Adrenal gland (tissue), 5 donors: ENCODE data around the gene MIPOL1.

ENCODE experiments used
- POLR2A ChIP-seq, 2 donors: fragments of 450-650 bp; IDR thresholded peaks; one replicate each; pipeline ENCODE4 v1.6.1; 2017; ENCODE audit warnings: antibody characterized with exemption in 2 of 2, mild to moderate bottlenecking in 2 of 2, moderate library complexity in 1 of 2
- TF ChIP-seq, protein P1 (sequence below), 6 experiments: fragments of 450-650 bp in 4 of 6; fragments of 200-600 bp in 2 of 6; sonication (generic) in 1 of 6; IDR thresholded peaks; 1 replicate in 5 of 6; 2 replicates in 1 of 6; pipeline versions ENCODE4 v1.5.1 to v1.8.0; 2016 to 2021; ENCODE audit warnings: antibody characterized with exemption in 6 of 6, mild to moderate bottlenecking in 2 of 6, moderate library complexity in 1 of 6
- donor health status: DM: no; HTN: no; CAD: no.

DNA sequence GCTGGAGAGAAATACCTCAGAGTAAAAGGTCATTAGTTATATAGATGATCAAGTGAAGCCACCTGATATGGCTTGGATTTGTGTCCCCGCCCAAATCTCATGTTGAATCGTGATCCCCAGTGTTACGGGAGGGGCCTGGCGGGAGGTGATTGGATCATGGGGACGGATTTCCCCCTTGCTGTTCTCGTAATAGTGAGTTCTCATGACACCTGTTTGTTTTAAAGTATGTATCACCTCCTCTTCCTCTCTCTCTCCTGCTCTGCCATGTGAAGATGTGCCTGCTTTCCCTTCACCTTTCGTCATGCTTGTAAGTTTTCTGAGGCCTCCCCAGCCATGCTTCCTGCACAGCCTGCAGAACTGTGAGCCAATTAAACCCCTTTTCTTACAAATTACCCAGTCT, 272.5 kb downstream of the MIPOL1 start:
- TF ChIP-seq POLR2A (IDR thresholded peaks at IDR 0.05) = no peak
- TF ChIP-seq, protein P1, sequence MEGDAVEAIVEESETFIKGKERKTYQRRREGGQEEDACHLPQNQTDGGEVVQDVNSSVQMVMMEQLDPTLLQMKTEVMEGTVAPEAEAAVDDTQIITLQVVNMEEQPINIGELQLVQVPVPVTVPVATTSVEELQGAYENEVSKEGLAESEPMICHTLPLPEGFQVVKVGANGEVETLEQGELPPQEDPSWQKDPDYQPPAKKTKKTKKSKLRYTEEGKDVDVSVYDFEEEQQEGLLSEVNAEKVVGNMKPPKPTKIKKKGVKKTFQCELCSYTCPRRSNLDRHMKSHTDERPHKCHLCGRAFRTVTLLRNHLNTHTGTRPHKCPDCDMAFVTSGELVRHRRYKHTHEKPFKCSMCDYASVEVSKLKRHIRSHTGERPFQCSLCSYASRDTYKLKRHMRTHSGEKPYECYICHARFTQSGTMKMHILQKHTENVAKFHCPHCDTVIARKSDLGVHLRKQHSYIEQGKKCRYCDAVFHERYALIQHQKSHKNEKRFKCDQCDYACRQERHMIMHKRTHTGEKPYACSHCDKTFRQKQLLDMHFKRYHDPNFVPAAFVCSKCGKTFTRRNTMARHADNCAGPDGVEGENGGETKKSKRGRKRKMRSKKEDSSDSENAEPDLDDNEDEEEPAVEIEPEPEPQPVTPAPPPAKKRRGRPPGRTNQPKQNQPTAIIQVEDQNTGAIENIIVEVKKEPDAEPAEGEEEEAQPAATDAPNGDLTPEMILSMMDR (IDR thresholded peaks at IDR 0.05) = no peak
